GM04503 (cell line): ENCODE data around the gene KRTAP10-7.
"Not testable (repeated sequence)": the region's sequence is repeated elsewhere in the genome, so short reads cannot be mapped to it uniquely, and the experiment has no call there.

Experiments
- DNase-seq: peaks from one replicate; pipeline ENCODE4 v3.0.0-alpha.2; 2012; ENCODE audit warnings: low read depth

Gene KRTAP10-7

GRCh38 chr21:44590897-44591800 is 9.2 kb upstream of the KRTAP10-7 start:
- not testable (repeated sequence) for DNase-seq

- DNase-seq, result not testable (repeated sequence)
Measured at GRCh38 chr21:44591801-44592130, 8.6 kb upstream of the KRTAP10-7 start.

- DNase-seq, result no peak
Measured at GRCh38 chr21:44592446-44593311, 7.7 kb upstream of the KRTAP10-7 start, which contains the start of gene KRTAP10-6. Gene KRTAP10-6 (minus strand): TSS chr21:44592505. CDS start chr21:44592484, 21 bp downstream.

GRCh38 chr21:44593598-44594405 is 6.6 kb upstream of the KRTAP10-7 start:
- DNase-seq, result no peak

GRCh38 chr21:44594406-44594916 is 5.9 kb upstream of the KRTAP10-7 start:
- no peak for DNase-seq

GRCh38 chr21:44595524-44595923 is 4.9 kb upstream of the KRTAP10-7 start:
- DNase-seq, result no peak

GRCh38 chr21:44596068-44596725 is 4.2 kb upstream of the KRTAP10-7 start:
- no peak for DNase-seq

GRCh38 chr21:44598061-44598460 is 2.3 kb upstream of the KRTAP10-7 start:
- no peak for DNase-seq

- no peak for DNase-seq
Measured at GRCh38 chr21:44599264-44600029, 950 bp upstream of the KRTAP10-7 start.

GRCh38 chr21:44601091-44601490 is 694 bp downstream of the KRTAP10-7 start:
- not testable (repeated sequence) for DNase-seq

- DNase-seq, result no peak
Measured at GRCh38 chr21:44601596-44602462, 1.4 kb downstream of the KRTAP10-7 start.

GRCh38 chr21:44602463-44602850 is 2.1 kb downstream of the KRTAP10-7 start:
- no peak for DNase-seq

- DNase-seq, result no peak
Measured at GRCh38 chr21:44603109-44603875, 2.9 kb downstream of the KRTAP10-7 start.

- DNase-seq, result no peak
Measured at GRCh38 chr21:44603911-44604310, 3.5 kb downstream of the KRTAP10-7 start.

GRCh38 chr21:44606495-44606894 is 6.1 kb downstream of the KRTAP10-7 start:
- DNase-seq, result no peak

- no peak for DNase-seq
Measured at GRCh38 chr21:44609193-44609592, 8.8 kb downstream of the KRTAP10-7 start.

- DNase-seq, result not testable (repeated sequence)
Measured at GRCh38 chr21:44610157-44610843, 9.9 kb downstream of the KRTAP10-7 start.

- DNase-seq, result no peak
Measured at GRCh38 chr21:44611551-44611950, 11.2 kb downstream of the KRTAP10-7 start.
